Measurements from ENCODE around the gene NHSL2. TPM values are rescaled to one million over a fixed set of nuclear protein-coding genes. Genes with fewer than 3 reads are reported as not detected.

Gene NHSL2
- total RNA-seq, 2 donors from 2014 or later: 1.0 to 4.1 TPM

DNA sequence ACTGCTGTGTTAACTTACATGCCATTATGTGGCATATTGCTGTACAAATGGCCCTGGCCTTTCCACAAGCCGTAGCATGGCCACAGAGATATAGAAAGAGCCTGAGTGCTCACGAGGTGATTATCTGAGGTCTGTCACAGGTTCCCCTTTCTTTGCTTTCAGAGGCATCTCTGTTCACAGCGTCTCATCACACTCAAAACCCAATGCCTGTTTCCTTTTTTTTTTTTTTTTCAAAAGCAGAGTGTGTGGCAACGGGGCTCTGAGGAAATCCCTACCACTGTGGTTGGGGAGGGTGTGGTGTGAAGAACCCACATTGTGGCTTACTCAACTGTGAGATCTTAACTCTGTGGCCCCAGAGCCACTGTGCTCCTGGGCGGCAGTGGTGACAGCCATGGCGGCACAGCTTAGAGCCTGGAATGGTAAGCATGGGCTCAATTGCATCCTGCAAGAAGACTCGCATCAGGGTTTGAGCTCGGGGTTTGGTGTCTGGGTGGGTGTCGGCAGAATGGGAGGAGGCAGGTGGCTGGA lies 190.2 kb downstream of the NHSL2 start:
- Histone ChIP-seq H3K9me3 (no peaks in the 10 kb centered on the region), H3K36me3 (no peaks in the 10 kb centered on the region), H3K9ac (ENCODE audit: low read depth in 2 of 2, low read length in 2 of 2) (no peak overlapping the region), H3K27me3 (peaks cover 5% of the 10 kb centered on the region), H3K4me3 (no peak overlapping the region), H3K27ac (no peak overlapping the region), H3K4me1 (no peaks in the 10 kb centered on the region)
- no peak for DNase-seq
- TF ChIP-seq, protein P1, sequence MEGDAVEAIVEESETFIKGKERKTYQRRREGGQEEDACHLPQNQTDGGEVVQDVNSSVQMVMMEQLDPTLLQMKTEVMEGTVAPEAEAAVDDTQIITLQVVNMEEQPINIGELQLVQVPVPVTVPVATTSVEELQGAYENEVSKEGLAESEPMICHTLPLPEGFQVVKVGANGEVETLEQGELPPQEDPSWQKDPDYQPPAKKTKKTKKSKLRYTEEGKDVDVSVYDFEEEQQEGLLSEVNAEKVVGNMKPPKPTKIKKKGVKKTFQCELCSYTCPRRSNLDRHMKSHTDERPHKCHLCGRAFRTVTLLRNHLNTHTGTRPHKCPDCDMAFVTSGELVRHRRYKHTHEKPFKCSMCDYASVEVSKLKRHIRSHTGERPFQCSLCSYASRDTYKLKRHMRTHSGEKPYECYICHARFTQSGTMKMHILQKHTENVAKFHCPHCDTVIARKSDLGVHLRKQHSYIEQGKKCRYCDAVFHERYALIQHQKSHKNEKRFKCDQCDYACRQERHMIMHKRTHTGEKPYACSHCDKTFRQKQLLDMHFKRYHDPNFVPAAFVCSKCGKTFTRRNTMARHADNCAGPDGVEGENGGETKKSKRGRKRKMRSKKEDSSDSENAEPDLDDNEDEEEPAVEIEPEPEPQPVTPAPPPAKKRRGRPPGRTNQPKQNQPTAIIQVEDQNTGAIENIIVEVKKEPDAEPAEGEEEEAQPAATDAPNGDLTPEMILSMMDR (IDR thresholded peaks at IDR 0.05): no peak
- intact Hi-C loops (cut with DNase I): no loop called here

- DNase-seq: no peak
- no peaks in the 10 kb centered on the region for H3K36me3 ChIP-seq
- no peak overlapping the region for H3K4me3 ChIP-seq
- H3K9ac ChIP-seq (ENCODE audit: low read depth in 2 of 2, low read length in 2 of 2): no peak overlapping the region
- peaks cover 5% of the 10 kb centered on the region for H3K27me3 ChIP-seq
- H3K27ac ChIP-seq: no peak overlapping the region
- intact Hi-C loops (cut with DNase I): no loop called here
- no peaks in the 10 kb centered on the region for H3K9me3 ChIP-seq
- no peaks in the 10 kb centered on the region for H3K4me1 ChIP-seq
- TF ChIP-seq, protein P1 (IDR thresholded peaks at IDR 0.05): no peak
Measured at GRCh38 chrX:72101597-72102037, 191.0 kb downstream of the NHSL2 start.

- Histone ChIP-seq H3K9ac (ENCODE audit: low read depth in 2 of 2, low read length in 2 of 2) (no peak overlapping the region), H3K36me3 (no peaks in the 10 kb centered on the region), H3K27ac (no peak overlapping the region), H3K4me1 (no peaks in the 10 kb centered on the region), H3K9me3 (no peaks in the 10 kb centered on the region), H3K4me3 (no peak overlapping the region), H3K27me3 (peaks cover 5% of the 10 kb centered on the region)
- TF ChIP-seq, protein P1 (IDR thresholded peaks at IDR 0.05): no peak
- intact Hi-C loops (cut with DNase I): no loop called here
- no peak for DNase-seq
Measured at GRCh38 chrX:72102126-72102525, 191.5 kb downstream of the NHSL2 start.

DNA sequence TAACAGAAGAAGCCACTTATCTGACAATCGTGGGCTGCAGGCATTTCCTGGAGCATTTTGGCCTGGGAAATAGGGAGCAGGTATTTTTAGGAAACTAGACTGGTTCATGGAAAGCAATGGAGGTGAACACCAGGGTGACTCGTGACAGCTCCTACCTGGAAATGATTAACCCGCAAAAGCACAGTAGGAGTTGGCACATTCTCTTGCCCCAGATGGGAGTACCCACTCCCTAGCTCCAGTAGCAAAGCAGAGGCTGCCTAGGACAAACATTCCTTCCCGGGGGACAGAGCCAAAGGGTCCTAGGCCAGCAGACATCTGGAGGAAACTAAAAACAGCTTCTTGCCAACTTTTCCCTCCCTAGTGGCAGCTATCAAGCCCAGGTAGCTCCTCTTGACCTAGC lies 192.1 kb downstream of the NHSL2 start:
- H3K27ac ChIP-seq: no peak overlapping the region
- no peak for DNase-seq

GRCh38 chrX:72105436-72105835 lies 194.8 kb downstream of the NHSL2 start:
- no peak overlapping the region for H3K9ac ChIP-seq (ENCODE audit: low read depth in 2 of 2, low read length in 2 of 2)
- H3K4me1 ChIP-seq: no peaks in the 10 kb centered on the region
- H3K9me3 ChIP-seq: no peaks in the 10 kb centered on the region
- H3K4me3 ChIP-seq: no peak overlapping the region
- no peak overlapping the region for H3K27ac ChIP-seq
- TF ChIP-seq, protein P1 (IDR thresholded peaks at IDR 0.05): no peak
- no peak for DNase-seq
- H3K27me3 ChIP-seq: peaks cover 5% of the 10 kb centered on the region
- intact Hi-C loops (cut with DNase I): no loop called here
- H3K36me3 ChIP-seq: no peaks in the 10 kb centered on the region

More for the DNA sequence above, 192.1 kb downstream of the NHSL2 start:
- no peaks in the 10 kb centered on the region for H3K4me1 ChIP-seq
- H3K9me3 ChIP-seq: no peaks in the 10 kb centered on the region
- H3K9ac ChIP-seq (ENCODE audit: low read depth in 2 of 2, low read length in 2 of 2): no peak overlapping the region
- intact Hi-C loops (cut with DNase I): no loop called here
- no peak overlapping the region for H3K4me3 ChIP-seq
- no peaks in the 10 kb centered on the region for H3K36me3 ChIP-seq
- TF ChIP-seq, protein P1 (IDR thresholded peaks at IDR 0.05): no peak
- peaks cover 5% of the 10 kb centered on the region for H3K27me3 ChIP-seq
